Testis (tissue), 2 donors: ENCODE measurements around the gene WNT6.

Experiments
- POLR2A ChIP-seq: fragments of 450-650 bp; IDR thresholded peaks from one replicate; pipeline ENCODE4 v1.6.1; 2017; ENCODE audit warnings: antibody characterized with exemption, mild to moderate bottlenecking, moderate library complexity
- TF ChIP-seq, protein P1 (sequence below), 3 experiments: fragments of 450-650 bp in 2 of 3; fragments of 200-600 bp in 1 of 3; sonication (generic) in 1 of 3; IDR thresholded peaks; one replicate each; pipeline ENCODE4 v1.5.1; 2016 to 2019; ENCODE audit warnings: antibody characterized with exemption in 3 of 3, mild to moderate bottlenecking in 2 of 3, moderate library complexity in 1 of 3

DNA sequence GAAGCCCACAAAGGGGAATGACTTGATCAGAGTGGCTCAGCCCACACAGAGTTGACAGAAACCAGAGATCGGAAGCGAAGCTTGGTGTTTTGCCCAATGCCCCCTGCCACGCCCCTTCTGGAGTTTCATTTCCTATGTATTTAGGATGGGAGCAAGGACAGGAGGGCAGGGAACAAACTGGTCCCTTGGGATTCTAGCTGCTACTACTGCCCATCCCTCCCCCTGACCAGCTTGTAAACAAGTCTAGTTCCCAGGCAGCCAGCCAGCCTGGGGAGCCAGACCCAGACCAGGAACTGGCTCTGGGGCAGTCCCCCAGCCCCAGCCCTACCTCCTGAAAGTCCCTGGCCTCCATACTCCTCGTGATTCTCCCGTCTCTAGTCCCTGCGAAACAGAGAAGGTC, 8.3 kb downstream of the WNT6 start:
- TF ChIP-seq, protein P1, sequence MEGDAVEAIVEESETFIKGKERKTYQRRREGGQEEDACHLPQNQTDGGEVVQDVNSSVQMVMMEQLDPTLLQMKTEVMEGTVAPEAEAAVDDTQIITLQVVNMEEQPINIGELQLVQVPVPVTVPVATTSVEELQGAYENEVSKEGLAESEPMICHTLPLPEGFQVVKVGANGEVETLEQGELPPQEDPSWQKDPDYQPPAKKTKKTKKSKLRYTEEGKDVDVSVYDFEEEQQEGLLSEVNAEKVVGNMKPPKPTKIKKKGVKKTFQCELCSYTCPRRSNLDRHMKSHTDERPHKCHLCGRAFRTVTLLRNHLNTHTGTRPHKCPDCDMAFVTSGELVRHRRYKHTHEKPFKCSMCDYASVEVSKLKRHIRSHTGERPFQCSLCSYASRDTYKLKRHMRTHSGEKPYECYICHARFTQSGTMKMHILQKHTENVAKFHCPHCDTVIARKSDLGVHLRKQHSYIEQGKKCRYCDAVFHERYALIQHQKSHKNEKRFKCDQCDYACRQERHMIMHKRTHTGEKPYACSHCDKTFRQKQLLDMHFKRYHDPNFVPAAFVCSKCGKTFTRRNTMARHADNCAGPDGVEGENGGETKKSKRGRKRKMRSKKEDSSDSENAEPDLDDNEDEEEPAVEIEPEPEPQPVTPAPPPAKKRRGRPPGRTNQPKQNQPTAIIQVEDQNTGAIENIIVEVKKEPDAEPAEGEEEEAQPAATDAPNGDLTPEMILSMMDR (IDR thresholded peaks at IDR 0.05) = no peak
- TF ChIP-seq POLR2A = no peak
